ENCODE results near the gene MUL1. TPM values are rescaled to one million over a fixed set of nuclear protein-coding genes. Genes with fewer than 3 reads are reported as not detected.

MUL1 gene
- total RNA-seq, 4 donors from 2014 or later, result 5.8 to 42.9 (median 28.7) TPM

GRCh38 chr1:20538227-20538626 lies 30.3 kb upstream of the MUL1 start:
- H3K9me3 ChIP-seq, result no peaks in the 10 kb centered on the region
- no peak overlapping the region for H3K27ac ChIP-seq
- H3K4me1 ChIP-seq, result no peaks in the 10 kb centered on the region
- no peak for DNase-seq
- no peak overlapping the region for H3K4me3 ChIP-seq
- TF ChIP-seq CTCF (IDR thresholded peaks at IDR 0.05), result no peak
- no peak for TF ChIP-seq POLR2A (IDR thresholded peaks at IDR 0.05)
- H3K27me3 ChIP-seq, result no peaks in the 10 kb centered on the region
- H3K36me3 ChIP-seq, result no peaks in the 10 kb centered on the region

GRCh38 chr1:20534659-20535417 lies 26.9 kb upstream of the MUL1 start:
- no peak for TF ChIP-seq CTCF (IDR thresholded peaks at IDR 0.05)
- H3K9me3 ChIP-seq, result no peaks in the 10 kb centered on the region
- H3K4me3 ChIP-seq, result no peak overlapping the region
- no peaks in the 10 kb centered on the region for H3K27me3 ChIP-seq
- no peaks in the 10 kb centered on the region for H3K36me3 ChIP-seq
- H3K4me1 ChIP-seq, result no peaks in the 10 kb centered on the region
- no peak for DNase-seq
- no peak overlapping the region for H3K27ac ChIP-seq

GRCh38 chr1:20533635-20534034 lies 25.7 kb upstream of the MUL1 start:
- no peaks in the 10 kb centered on the region for H3K36me3 ChIP-seq
- H3K4me1 ChIP-seq, result no peaks in the 10 kb centered on the region
- H3K9me3 ChIP-seq, result no peaks in the 10 kb centered on the region
- TF ChIP-seq POLR2A (IDR thresholded peaks at IDR 0.05) (no peak), CTCF (IDR thresholded peaks at IDR 0.05) (no peak)
- no peak overlapping the region for H3K4me3 ChIP-seq
- DNase-seq, result no peak
- no peaks in the 10 kb centered on the region for H3K27me3 ChIP-seq
- H3K27ac ChIP-seq, result no peak overlapping the region

- Histone ChIP-seq H3K4me1 (no peaks in the 10 kb centered on the region), H3K4me3 (no peak overlapping the region), H3K27ac (no peak overlapping the region), H3K36me3 (no peaks in the 10 kb centered on the region), H3K9me3 (no peaks in the 10 kb centered on the region), H3K27me3 (no peaks in the 10 kb centered on the region)
- DNase-seq, result no peak
- TF ChIP-seq CTCF (IDR thresholded peaks at IDR 0.05) (no peak), POLR2A (IDR thresholded peaks at IDR 0.05) (no peak)
These were observed 22.9 kb upstream of the MUL1 start for GRCh38 chr1:20530901-20531300.

DNA sequence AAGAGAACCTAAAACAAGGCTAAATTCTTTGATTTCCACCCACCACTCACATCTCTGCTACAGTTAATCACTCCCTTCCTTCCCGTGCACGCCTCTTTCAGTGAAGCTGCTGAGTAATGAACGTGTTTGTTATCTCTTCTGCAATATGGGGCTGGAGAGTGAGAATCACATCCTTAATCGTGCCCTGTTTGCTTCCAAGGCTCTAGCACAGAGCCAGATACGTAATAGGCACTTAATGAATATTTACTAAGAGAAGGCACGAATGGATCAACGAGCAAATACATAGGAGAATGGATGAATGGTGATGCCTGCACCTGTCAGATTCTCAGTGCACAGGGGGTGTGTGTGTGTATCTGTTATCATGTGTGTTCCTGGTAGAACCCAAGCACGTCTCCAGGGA lies 22.4 kb upstream of the MUL1 start:
- no peak for DNase-seq
- Histone ChIP-seq H3K4me1 (no peaks in the 10 kb centered on the region), H3K4me3 (no peak overlapping the region), H3K36me3 (no peaks in the 10 kb centered on the region), H3K27me3 (no peaks in the 10 kb centered on the region), H3K9me3 (no peaks in the 10 kb centered on the region), H3K27ac (no peak overlapping the region)
- TF ChIP-seq CTCF (IDR thresholded peaks at IDR 0.05), result no peak
- no peak for TF ChIP-seq POLR2A (IDR thresholded peaks at IDR 0.05)

DNA sequence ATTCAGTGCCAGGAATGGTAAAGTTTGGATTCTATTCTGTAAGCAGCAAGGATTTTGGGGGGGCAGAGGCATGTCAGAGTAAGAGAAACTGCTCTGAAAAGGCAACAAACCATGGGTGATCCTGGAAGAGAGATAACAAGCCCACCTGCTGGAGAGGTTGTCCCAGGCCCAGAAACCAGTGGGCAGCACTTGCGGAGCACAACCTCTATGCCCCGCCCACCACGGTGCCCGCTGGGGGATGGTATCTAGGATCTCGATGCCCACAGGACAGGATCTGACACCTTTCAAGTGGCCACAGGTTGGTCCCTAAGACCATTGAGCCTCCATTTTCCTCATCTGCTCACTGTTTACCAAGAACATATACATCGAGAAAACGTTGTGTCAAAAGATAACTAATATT lies 20.3 kb upstream of the MUL1 start:
- Histone ChIP-seq H3K9me3 (no peaks in the 10 kb centered on the region), H3K27ac (no peak overlapping the region), H3K4me3 (no peak overlapping the region), H3K4me1 (no peaks in the 10 kb centered on the region), H3K36me3 (no peaks in the 10 kb centered on the region), H3K27me3 (no peaks in the 10 kb centered on the region)
- TF ChIP-seq POLR2A (IDR thresholded peaks at IDR 0.05), result no peak
- TF ChIP-seq CTCF (IDR thresholded peaks at IDR 0.05), result no peak
- no peak for DNase-seq
